Occipital lobe (tissue), 2 donors: Measurements from ENCODE around the gene PLEKHN1. TPM values are rescaled to one million over a fixed set of nuclear protein-coding genes. Genes with fewer than 3 reads are reported as not detected.
"Not testable (repeated sequence)": the region's sequence is repeated elsewhere in the genome, so short reads cannot be mapped to it uniquely, and the experiment has no call there.

ENCODE experiments used
- DNase-seq: peaks from one replicate; lab custom pipeline; 2025; lab: John Stamatoyannopoulos, UW
- total RNA-seq: library from RNA; depleted of rRNA; stranded (reverse); fragments of >200 nt; gene quantifications from one replicate; pipeline ENCODE4 v1.2.3, GENCODE V29; 2014

The PLEKHN1 gene
- total RNA-seq, 1 donor from 2014 or later: not detected

- DNase-seq: no peak
Measured at GRCh38 chr1:942411-942821, 23.9 kb upstream of the PLEKHN1 start.

- DNase-seq: no peak
Measured at GRCh38 chr1:942864-943533, 23.3 kb upstream of the PLEKHN1 start.

- DNase-seq: no peak
Measured at GRCh38 chr1:943545-944340, 22.5 kb upstream of the PLEKHN1 start.

GRCh38 chr1:944341-945325, 21.6 kb upstream of the PLEKHN1 start:
- no peak for DNase-seq

GRCh38 chr1:945688-946556, 20.4 kb upstream of the PLEKHN1 start:
- DNase-seq: no peak

- not testable (repeated sequence) for DNase-seq
Measured at GRCh38 chr1:946811-947210, 19.5 kb upstream of the PLEKHN1 start.

- no peak for DNase-seq
Measured at GRCh38 chr1:947958-948357, 18.3 kb upstream of the PLEKHN1 start.

- DNase-seq: no peak
Measured at GRCh38 chr1:950268-950667, 16.0 kb upstream of the PLEKHN1 start.

- no peak for DNase-seq
Measured at GRCh38 chr1:950881-951280, 15.4 kb upstream of the PLEKHN1 start.

GRCh38 chr1:951364-951763, 14.9 kb upstream of the PLEKHN1 start:
- no peak for DNase-seq

GRCh38 chr1:952201-952600, 14.1 kb upstream of the PLEKHN1 start:
- no peak for DNase-seq

GRCh38 chr1:952603-953002, 13.7 kb upstream of the PLEKHN1 start:
- no peak for DNase-seq

GRCh38 chr1:953524-954320, 12.6 kb upstream of the PLEKHN1 start:
- no peak for DNase-seq

- no peak for DNase-seq
Measured at GRCh38 chr1:954927-955326, 11.4 kb upstream of the PLEKHN1 start.

GRCh38 chr1:955474-955873, 10.8 kb upstream of the PLEKHN1 start:
- no peak for DNase-seq

- DNase-seq: no peak
Measured at GRCh38 chr1:956636-957035, 9.6 kb upstream of the PLEKHN1 start.

GRCh38 chr1:958823-959730, 7.2 kb upstream of the PLEKHN1 start, which contains the start of gene NOC2L:
TSS of gene NOC2L (minus strand) at chr1:959256. CDS start at chr1:959240, 16 bp downstream.
- DNase-seq: peak; percentile 94

- no peak for DNase-seq
Measured at GRCh38 chr1:959731-960362, 6.4 kb upstream of the PLEKHN1 start.
